Keratinocyte (primary cell): ENCODE data around the gene ASTN1.

ENCODE experiments used
- EZH2 ChIP-seq: IDR thresholded peaks from one replicate; pipeline ENCODE4 v1.6.1; 2012; ENCODE audit warnings: inconsistent platforms, mild to moderate bottlenecking, low read length, moderate library complexity
- TF ChIP-seq, protein P1 (sequence below), 3 experiments: IDR thresholded peaks in 1 of 3; conservative IDR thresholded peaks in 1 of 3; optimal IDR thresholded peaks in 1 of 3; 2 replicates in 2 of 3; 3 replicates in 1 of 3; pipeline versions ENCODE3 to v1.5.1; 2011; ENCODE audit warnings: low read length in 3 of 3, mild to moderate bottlenecking in 3 of 3, moderate library complexity in 2 of 3, control low read depth in 1 of 3, inconsistent platforms in 1 of 3; ENCODE audit not compliant: insufficient read depth in 2 of 3; ENCODE audit errors: extremely low read depth in 1 of 3

DNA sequence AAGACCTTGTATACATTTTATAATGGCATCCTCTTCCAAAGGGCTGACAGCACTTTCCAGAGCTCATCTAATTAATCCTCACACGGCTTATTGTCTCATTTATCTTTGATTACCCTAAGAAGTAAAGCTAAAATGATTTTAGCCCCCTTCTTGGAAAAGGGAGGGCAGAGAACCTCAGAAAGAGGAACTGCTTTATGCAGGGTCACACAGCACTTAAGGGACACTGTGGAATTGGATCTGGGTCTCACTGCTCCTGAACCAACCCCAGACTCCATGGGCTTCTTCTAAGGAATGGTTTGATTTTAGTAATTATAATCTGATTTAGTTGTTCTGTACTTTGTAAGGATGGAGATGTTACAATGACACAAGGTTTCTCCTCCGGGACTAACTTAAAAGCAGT, 9.5 kb upstream of the ASTN1 start:
- TF ChIP-seq, protein P1, sequence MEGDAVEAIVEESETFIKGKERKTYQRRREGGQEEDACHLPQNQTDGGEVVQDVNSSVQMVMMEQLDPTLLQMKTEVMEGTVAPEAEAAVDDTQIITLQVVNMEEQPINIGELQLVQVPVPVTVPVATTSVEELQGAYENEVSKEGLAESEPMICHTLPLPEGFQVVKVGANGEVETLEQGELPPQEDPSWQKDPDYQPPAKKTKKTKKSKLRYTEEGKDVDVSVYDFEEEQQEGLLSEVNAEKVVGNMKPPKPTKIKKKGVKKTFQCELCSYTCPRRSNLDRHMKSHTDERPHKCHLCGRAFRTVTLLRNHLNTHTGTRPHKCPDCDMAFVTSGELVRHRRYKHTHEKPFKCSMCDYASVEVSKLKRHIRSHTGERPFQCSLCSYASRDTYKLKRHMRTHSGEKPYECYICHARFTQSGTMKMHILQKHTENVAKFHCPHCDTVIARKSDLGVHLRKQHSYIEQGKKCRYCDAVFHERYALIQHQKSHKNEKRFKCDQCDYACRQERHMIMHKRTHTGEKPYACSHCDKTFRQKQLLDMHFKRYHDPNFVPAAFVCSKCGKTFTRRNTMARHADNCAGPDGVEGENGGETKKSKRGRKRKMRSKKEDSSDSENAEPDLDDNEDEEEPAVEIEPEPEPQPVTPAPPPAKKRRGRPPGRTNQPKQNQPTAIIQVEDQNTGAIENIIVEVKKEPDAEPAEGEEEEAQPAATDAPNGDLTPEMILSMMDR (optimal IDR thresholded peaks at IDR 0.05 in 1 of 3, IDR thresholded peaks at IDR 0.05 in 1 of 3, conservative IDR thresholded peaks at IDR 0.05 in 1 of 3; ENCODE audit: extremely low read depth in 1 of 3, insufficient read depth in 2 of 3, low read length in 3 of 3), result no peak
- TF ChIP-seq EZH2, result no peak
